Measurements from ENCODE around the gene CA10.

GRCh38 chr17:51805765-51806164 lies 352.7 kb downstream of the CA10 start:
- no peak for TF ChIP-seq CTCF (optimal IDR thresholded peaks at IDR 0.05 in 1 of 3, IDR thresholded peaks at IDR 0.05 in 1 of 3, conservative IDR thresholded peaks at IDR 0.05 in 1 of 3; ENCODE audit: extremely low read depth in 1 of 3, insufficient read depth in 2 of 3, low read length in 3 of 3)
- no peak for TF ChIP-seq EZH2 (IDR thresholded peaks at IDR 0.05; ENCODE audit: low read length)

Data from keratinocyte (primary cell).